ENCODE data around the gene PLEK. TPM values are rescaled to one million over a fixed set of nuclear protein-coding genes. Genes with fewer than 3 reads are reported as not detected.

PLEK gene
- total RNA-seq, 1 experiment from 2014 or later: not detected

- DNase-seq: no peak
- Mint-ChIP-seq H3K27ac (ENCODE audit: unreplicated experiment) (no peak overlapping the region), H3K4me1 (ENCODE audit: low read depth, unreplicated experiment) (no peaks in the 10 kb centered on the region), H3K27me3 (ENCODE audit: unreplicated experiment) (no peaks in the 10 kb centered on the region), H3K4me3 (ENCODE audit: low read depth, unreplicated experiment) (no peak overlapping the region), H3K9me3 (ENCODE audit: low read depth, unreplicated experiment) (no peaks in the 10 kb centered on the region), H3K36me3 (ENCODE audit: insufficient read depth, unreplicated experiment) (peaks cover 5% of the 10 kb centered on the region)
- CTCF ChIA-PET: no interaction called here
- BruUV-seq (replicated peaks): no TSS peak
- TF ChIP-seq CTCF (IDR thresholded peaks at IDR 0.05; ENCODE audit: unreplicated experiment): no peak
- intact Hi-C loops (cut with micrococcal nuclease; ENCODE audit: unreplicated experiment): loop anchor here (5.0 kb wide), 1 partner anchor 80 kb away; no protein-coding TSS in a partner anchor
Measured at GRCh38 chr2:68362749-68363148, 2.3 kb upstream of the PLEK start.

DNA sequence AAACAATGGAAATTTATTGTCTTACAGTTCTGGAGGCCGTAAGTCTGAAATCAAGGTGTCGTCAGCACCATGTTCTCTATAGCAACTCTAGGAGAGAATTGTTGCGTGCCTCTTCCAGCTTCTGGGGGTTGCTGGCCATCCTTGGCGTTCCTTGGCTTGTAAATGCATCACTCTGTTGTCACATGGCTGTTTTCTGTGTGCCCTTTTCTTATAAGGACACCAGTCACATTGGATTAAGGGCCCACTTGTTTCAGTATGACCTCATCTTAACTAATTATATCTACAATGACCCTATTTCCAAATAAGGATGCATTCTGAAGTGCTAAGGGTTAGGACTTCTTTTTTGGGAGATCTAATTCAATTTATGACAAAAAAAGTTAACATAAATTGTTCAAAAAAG, 1.4 kb upstream of the PLEK start:
- Mint-ChIP-seq H3K9me3 (ENCODE audit: low read depth, unreplicated experiment) (no peaks in the 10 kb centered on the region), H3K4me1 (ENCODE audit: low read depth, unreplicated experiment) (no peaks in the 10 kb centered on the region), H3K27me3 (ENCODE audit: unreplicated experiment) (peaks cover 7% of the 10 kb centered on the region), H3K36me3 (ENCODE audit: insufficient read depth, unreplicated experiment) (peaks cover 5% of the 10 kb centered on the region), H3K27ac (ENCODE audit: unreplicated experiment) (no peak overlapping the region), H3K4me3 (ENCODE audit: low read depth, unreplicated experiment) (no peak overlapping the region)
- no TSS peak for BruUV-seq (replicated peaks)
- no peak for TF ChIP-seq CTCF (IDR thresholded peaks at IDR 0.05; ENCODE audit: unreplicated experiment)
- DNase-seq: no peak
- intact Hi-C loops (cut with micrococcal nuclease; ENCODE audit: unreplicated experiment): loop anchor here (5.0 kb wide), 1 partner anchor 79 kb away; no protein-coding TSS in a partner anchor
- CTCF ChIA-PET: no interaction called here

- Mint-ChIP-seq H3K27ac (ENCODE audit: unreplicated experiment) (no peak overlapping the region), H3K4me3 (ENCODE audit: low read depth, unreplicated experiment) (no peak overlapping the region), H3K9me3 (ENCODE audit: low read depth, unreplicated experiment) (no peaks in the 10 kb centered on the region), H3K27me3 (ENCODE audit: unreplicated experiment) (peaks cover 26% of the 10 kb centered on the region), H3K4me1 (ENCODE audit: low read depth, unreplicated experiment) (no peaks in the 10 kb centered on the region), H3K36me3 (ENCODE audit: insufficient read depth, unreplicated experiment) (peaks cover 5% of the 10 kb centered on the region)
- no TSS peak for BruUV-seq (replicated peaks)
- intact Hi-C loops (cut with micrococcal nuclease; ENCODE audit: unreplicated experiment): no loop called here
- DNase-seq: no peak
- no peak for TF ChIP-seq CTCF (IDR thresholded peaks at IDR 0.05; ENCODE audit: unreplicated experiment)
- CTCF ChIA-PET: no interaction called here
Measured at GRCh38 chr2:68366083-68366560, 1.0 kb downstream of the PLEK start.

- Mint-ChIP-seq H3K4me1 (ENCODE audit: low read depth, unreplicated experiment) (no peaks in the 10 kb centered on the region), H3K27me3 (ENCODE audit: unreplicated experiment) (peaks cover 26% of the 10 kb centered on the region), H3K4me3 (ENCODE audit: low read depth, unreplicated experiment) (no peak overlapping the region), H3K27ac (ENCODE audit: unreplicated experiment) (no peak overlapping the region), H3K9me3 (ENCODE audit: low read depth, unreplicated experiment) (no peaks in the 10 kb centered on the region), H3K36me3 (ENCODE audit: insufficient read depth, unreplicated experiment) (no peaks in the 10 kb centered on the region)
- TF ChIP-seq CTCF (IDR thresholded peaks at IDR 0.05; ENCODE audit: unreplicated experiment): no peak
- CTCF ChIA-PET: no interaction called here
- intact Hi-C loops (cut with micrococcal nuclease; ENCODE audit: unreplicated experiment): no loop called here
- BruUV-seq (replicated peaks): no TSS peak
- DNase-seq: no peak
Measured at GRCh38 chr2:68367953-68368653, 3.0 kb downstream of the PLEK start.
